GM10847 (cell line): ENCODE measurements around the gene STAM.

Experiments used
- POLR2A ChIP-seq: IDR thresholded peaks from 2 replicates; pipeline ENCODE4 v1.6.1; 2011; ENCODE audit not compliant: insufficient read length; ENCODE audit errors: extremely low read depth

Gene STAM

GRCh38 chr10:17733620-17734019 is 89.7 kb downstream of the STAM start:
- no peak for TF ChIP-seq POLR2A

GRCh38 chr10:17734432-17735080 is 90.6 kb downstream of the STAM start:
- no peak for TF ChIP-seq POLR2A

GRCh38 chr10:17735166-17735941 is 91.4 kb downstream of the STAM start:
- no peak for TF ChIP-seq POLR2A

- TF ChIP-seq POLR2A, result no peak
Observed at GRCh38 chr10:17736223-17736622, 92.3 kb downstream of the STAM start.

- no peak for TF ChIP-seq POLR2A
Observed at GRCh38 chr10:17737027-17737965, 93.3 kb downstream of the STAM start.

- TF ChIP-seq POLR2A, result no peak
Observed at GRCh38 chr10:17740668-17741067, 96.7 kb downstream of the STAM start.

- TF ChIP-seq POLR2A, result no peak
Observed at GRCh38 chr10:17742918-17743317, 99.0 kb downstream of the STAM start.

GRCh38 chr10:17743437-17743836 is 99.5 kb downstream of the STAM start:
- no peak for TF ChIP-seq POLR2A

- TF ChIP-seq POLR2A, result no peak
Observed at GRCh38 chr10:17744341-17744861, 100.5 kb downstream of the STAM start.

GRCh38 chr10:17747883-17748550 is 104.1 kb downstream of the STAM start:
- no peak for TF ChIP-seq POLR2A

GRCh38 chr10:17749890-17750289 is 105.9 kb downstream of the STAM start:
- no peak for TF ChIP-seq POLR2A

- TF ChIP-seq POLR2A, result no peak
Observed at GRCh38 chr10:17751781-17752445, 108.0 kb downstream of the STAM start, which contains the start of gene TMEM236. Gene TMEM236, plus strand, starts transcription at chr10:17752201. Its CDS starts 95 bp downstream, at chr10:17752296.

- no peak for TF ChIP-seq POLR2A
Observed at GRCh38 chr10:17756557-17757217, 112.7 kb downstream of the STAM start.

GRCh38 chr10:17758200-17758599 is 114.2 kb downstream of the STAM start:
- TF ChIP-seq POLR2A, result no peak
